ENCODE measurements around the gene PEX26.
"Not testable (repeated sequence)": the region's sequence is repeated elsewhere in the genome, so short reads cannot be mapped to it uniquely, and the experiment has no call there.

PEX26 gene

DNA sequence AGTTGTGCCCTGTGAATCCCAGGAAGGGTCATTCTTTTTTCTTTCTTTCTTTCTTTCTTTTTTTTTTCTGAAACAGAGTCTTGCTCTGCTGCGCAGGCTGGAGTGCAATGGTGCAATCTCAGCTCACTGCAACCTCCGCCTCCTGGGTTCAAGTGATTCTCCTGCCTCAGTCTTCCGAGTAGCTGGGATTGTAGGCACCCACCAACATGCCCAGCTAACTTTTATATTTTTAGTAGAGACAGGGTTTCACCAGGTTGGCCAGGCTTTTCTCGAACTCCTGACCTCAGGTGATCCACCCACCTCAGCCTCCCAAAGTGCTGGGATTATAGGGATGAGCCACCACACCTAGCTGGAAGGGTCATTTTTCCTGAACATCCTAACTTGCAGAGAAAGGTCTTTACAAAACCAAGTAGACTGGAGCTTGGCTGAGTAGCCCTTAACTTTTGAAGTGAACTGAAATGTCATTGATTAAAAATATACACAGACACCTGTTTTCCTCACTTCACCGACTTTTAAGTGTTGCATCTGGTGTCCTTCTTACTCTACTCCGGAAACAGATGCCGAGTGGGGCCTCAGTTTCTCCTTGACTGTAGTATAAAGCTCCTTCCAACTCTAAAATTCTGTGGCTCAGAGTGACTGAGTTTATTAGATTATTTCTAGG is 6.4 kb upstream of the PEX26 start:
- not testable (repeated sequence) for DNase-seq (ENCODE audit: low read depth)

- no peak for DNase-seq (ENCODE audit: low read depth)
Measured at GRCh38 chr22:18071968-18072310, 5.9 kb upstream of the PEX26 start.

GRCh38 chr22:18073467-18073866 is 4.3 kb upstream of the PEX26 start:
- no peak for DNase-seq (ENCODE audit: low read depth)

DNA sequence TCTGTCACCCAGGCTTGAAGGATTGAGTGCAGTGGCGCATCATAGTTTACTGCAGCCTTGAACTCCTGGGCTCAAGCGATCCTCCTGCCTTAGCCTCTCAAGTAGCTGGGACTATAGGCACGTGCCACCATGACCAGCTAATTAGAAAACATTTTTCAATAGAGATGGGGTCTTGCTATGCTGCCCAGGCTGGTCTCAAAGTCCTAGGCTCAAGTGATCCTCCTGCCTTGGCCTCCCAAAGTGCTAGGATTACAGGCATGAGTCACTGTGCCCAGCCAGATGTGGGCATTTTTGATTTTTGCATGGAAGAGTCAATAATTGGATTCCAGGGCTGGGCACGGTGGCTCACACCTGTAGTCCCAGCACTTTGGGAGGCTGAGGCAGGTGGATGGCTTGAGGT is 3.9 kb upstream of the PEX26 start:
- DNase-seq (ENCODE audit: low read depth), result not testable (repeated sequence)

DNA sequence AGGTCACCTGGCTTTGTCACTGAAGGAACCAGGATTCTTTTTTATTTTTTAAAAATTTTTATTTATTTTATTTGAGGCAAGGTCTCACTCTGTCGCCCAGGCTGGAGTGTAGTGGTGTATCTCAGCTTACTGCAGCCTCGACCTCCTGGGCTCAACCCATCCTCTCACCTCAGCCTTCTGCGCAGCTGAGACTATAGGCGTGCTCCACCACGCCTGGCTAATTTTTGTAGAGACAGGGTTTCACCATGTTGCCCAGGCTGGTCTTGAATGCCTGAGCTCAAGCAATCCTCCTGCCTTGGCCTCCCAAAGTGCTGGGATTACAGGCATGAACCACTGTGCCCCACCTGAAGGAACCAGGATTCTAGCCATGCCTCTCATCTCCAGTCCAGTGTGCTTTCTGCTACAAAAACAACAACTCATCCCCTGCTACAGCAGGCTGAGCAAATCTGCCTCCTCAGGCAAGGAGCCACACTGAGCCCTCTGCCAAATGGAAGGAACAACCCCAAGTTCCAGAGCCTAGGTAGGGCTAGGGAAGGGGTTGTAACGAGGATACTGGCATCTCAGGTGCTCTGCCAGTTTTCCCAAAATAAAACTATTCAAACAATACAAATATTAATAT is 2.6 kb upstream of the PEX26 start:
- no peak for DNase-seq (ENCODE audit: low read depth)

DNA sequence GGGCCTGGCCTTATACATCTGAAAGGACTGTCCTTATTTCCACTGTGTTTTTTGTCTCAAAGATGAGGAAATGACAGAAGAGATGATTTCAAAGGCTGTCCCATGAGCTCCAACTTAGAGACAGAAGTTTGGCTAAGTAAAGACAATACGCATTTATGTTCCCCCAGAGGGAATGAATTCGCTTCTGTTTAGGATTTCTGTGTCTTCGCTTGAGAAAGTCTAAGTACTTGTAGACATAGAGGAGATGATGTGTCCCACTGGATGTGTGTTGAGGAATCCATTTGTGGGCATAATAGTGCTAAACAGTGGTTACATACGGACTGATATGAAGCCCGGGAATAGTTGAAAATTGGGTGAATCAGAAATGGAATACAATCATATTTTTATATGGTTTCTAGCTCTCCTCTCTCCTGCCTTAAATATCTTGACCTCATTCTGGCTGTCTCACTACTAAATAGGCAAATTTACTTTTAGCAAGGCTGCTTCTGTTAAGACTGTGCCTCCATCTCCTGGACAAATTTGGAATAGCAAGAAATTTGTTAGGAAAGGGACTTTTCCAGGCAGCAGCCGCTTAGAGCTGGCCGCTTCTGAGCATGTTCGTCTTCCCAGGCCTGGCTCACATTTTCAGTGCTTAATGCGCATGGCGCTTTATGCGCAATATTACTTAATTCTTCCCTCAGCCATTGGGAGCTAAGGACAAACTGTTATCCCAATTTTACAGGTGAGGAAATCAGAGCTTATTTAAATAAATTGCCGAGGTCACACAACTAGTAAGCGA is 1.9 kb upstream of the PEX26 start:
- DNase-seq (ENCODE audit: low read depth), result peak; percentile 59

DNA sequence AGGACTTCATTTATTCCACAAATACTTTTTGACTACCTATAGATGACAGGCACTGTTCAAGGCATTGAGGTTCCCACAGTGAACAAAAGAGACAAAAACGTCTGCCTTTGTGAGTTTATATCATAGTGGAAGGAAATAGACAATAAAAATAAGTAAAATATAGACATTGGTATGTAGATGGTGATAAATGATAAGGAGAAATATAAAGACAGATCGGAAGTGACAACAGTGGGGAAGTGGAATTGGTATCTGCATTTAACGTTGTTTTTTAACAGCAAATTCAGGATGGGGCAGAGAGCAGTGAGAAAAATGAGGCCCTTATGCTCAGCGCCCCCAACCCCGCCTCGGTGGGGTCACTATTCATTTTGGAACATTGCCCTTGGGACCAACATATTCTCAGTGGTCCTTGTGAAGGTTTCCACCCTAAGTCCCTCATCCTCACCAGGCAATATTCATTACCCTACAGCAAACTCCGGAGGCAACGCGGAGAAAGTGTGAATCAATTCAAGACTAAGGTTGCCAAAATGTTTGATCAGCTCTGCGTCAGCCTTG is 627 bp upstream of the PEX26 start:
- DNase-seq (ENCODE audit: low read depth), result no peak

DNA sequence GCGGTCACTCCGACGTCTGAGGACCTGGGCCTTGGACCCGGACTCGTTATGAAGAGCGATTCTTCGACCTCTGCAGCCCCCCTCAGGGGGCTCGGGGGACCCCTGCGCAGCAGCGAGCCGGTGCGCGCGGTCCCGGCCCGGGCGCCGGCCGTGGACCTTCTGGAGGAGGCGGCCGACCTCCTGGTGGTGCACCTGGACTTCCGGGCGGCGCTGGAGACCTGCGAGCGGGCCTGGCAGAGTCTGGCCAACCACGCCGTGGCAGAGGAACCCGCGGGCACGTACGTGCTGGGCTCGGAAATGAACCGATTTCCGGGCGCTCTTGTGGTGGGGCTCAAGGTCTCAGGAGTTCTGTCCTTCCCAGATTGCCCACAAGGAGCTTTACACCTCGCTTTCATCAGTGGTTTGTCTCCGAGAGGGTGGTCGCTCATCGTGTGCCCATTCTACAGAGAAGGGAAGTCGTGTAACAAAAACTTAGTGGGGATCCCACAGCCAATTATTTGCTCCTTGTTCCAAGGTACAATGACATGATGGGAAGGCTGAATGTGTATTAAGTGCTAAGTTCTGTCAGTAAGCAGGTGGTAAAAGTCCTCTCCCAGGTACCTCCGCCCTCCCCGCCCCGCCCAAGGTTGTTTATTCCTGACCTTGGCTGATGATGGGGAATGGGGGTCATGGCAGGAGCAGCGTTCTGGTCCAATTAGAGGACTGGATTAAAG is 695 bp downstream of the PEX26 start:
- peak; percentile 33 for DNase-seq (ENCODE audit: low read depth)

DNA sequence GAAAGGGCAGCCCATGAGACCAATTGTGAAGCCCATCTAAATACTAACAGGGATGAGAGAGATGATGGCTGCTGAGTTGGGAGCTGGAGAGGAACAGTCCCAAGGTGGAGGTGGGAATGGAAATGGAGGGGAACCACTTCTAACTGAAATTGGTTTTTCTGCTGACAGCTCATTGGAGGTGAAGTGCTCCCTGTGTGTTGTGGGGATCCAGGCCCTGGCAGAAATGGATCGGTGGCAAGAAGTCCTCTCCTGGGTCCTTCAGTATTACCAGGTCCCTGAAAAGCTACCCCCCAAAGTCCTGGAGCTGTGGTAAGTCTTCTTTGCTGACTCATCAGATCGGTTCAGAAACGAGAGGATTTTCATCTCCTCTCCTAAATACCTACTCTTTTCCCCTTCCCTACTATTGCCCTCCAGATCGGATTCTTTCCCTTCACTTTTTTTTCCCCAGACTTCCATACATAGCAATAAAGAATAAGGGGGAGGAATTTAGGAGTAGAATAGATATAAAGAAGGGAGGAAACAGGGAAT is 2.0 kb downstream of the PEX26 start:
- no peak for DNase-seq (ENCODE audit: low read depth)

DNA sequence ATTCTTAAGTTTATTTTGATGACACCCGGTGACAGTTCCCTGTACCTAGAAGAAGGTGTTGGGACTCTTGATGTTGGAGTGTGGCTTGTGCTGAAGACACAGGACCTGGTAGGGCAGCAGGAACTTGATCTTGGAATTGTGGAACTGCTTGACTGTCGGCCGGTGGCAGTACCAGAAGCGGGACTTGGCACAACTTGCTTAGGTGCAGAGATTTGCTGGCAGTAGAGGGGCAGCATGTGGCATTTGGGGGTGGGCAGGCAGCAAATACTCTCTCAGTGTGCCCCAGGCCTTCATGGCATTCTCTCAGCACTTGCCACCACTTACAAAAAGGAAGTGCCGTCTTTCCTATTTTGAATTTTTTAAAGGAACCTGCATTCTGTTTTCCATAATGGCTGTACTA is 3.6 kb downstream of the PEX26 start:
- DNase-seq (ENCODE audit: low read depth), result no peak

GRCh38 chr22:18082467-18082866 is 4.7 kb downstream of the PEX26 start:
- no peak for DNase-seq (ENCODE audit: low read depth)

GRCh38 chr22:18083406-18083805 is 5.6 kb downstream of the PEX26 start:
- DNase-seq (ENCODE audit: low read depth), result no peak

- no peak for DNase-seq (ENCODE audit: low read depth)
Measured at GRCh38 chr22:18085188-18085587, 7.4 kb downstream of the PEX26 start.

GRCh38 chr22:18087350-18087855 is 9.6 kb downstream of the PEX26 start:
- no peak for DNase-seq (ENCODE audit: low read depth)

GRCh38 chr22:18088825-18089568 is 11.2 kb downstream of the PEX26 start:
- no peak for DNase-seq (ENCODE audit: low read depth)

DNA sequence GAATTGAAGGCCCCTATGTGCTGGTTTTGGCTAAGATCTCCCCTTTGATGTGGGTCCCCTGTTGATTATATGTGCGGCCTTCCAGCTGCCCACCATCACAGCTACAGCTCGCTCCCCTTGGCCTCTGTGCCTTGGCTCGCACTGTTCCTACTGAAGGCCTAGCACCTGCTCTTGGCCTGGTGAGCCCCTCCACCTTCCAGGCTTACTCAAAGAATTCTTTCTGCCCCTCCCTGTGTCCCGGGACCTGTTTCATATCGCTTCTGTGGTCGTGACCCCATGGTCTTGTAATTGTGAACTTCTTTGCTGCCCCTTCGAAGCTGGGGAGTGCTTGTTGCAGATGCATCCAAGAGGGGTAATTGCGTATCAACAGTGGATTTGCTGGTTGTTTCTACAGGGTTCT is 12.5 kb downstream of the PEX26 start:
- DNase-seq (ENCODE audit: low read depth), result no peak

- no peak for DNase-seq (ENCODE audit: low read depth)
Measured at GRCh38 chr22:18091478-18091877, 13.7 kb downstream of the PEX26 start.

- DNase-seq (ENCODE audit: low read depth), result no peak
Measured at GRCh38 chr22:18091916-18092526, 14.2 kb downstream of the PEX26 start.

DNA sequence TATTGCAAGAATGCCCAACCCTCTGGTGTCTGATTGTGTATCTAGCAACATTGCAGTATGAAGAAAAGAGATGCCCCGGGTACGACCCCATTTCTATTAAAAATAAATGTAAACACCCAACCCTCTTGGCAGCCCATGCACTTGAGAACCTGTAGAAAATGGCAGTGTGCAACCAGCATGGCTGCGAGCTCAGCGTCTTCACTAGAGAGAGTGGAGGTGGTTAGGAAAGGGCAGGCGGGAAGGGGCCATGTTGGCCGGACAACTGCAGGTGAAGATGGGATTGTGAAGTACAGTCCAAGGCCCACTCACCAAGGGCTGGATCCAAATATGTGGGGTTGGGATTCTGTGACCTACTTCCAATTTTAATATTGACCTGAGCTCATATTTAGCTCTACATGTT is 15.9 kb downstream of the PEX26 start:
- DNase-seq (ENCODE audit: low read depth), result no peak

DNA sequence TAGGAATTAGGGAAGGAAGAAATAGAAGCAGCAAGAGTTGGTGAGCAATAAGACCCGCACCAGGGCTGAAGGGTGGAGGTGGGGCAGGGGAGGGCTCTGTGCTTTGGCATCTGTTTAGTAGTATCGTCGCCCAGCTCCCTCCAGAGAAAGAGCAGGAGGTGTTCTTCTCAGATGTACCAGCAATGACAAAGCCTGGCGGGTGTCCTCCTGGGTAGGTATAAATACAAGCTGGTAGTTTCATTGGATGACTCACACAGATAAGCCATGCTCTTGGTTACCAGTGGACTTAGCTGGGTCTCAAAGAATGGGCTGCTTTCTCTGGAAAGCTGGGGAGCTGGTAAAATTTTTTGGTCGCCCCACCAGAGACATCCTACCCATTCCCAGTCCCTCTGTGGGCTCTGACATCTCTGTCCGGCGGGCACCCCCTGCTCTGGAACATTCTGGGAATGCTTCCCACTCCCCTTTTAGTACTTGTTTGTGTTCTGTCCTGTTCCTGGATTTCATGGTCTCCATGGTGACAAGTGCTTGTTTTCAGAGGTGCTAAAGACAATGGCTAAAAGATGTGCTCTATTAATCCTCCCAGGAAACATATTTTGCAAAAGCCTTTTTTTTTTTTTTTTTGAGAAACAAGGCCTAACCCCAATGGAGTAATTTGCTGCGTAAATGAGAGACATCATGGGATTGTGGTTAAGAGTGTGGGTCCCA is 17.5 kb downstream of the PEX26 start:
- DNase-seq (ENCODE audit: low read depth), result no peak

Data from CMK (cell line).